H1 (cell line): ENCODE results near the gene SMARCE1. TPM values are rescaled to one million over a fixed set of nuclear protein-coding genes. Genes with fewer than 3 reads are reported as not detected.

Source experiments
- CTCF ChIA-PET: fragments of 300-600 bp; sonication (Branson Sonifier 250); formaldehyde crosslinking; loops from one replicate; lab custom pipeline; 2021; ENCODE audit not compliant: partially characterized antibody; lab: Charles Lee
- POLR2A ChIA-PET: fragments of 300-600 bp; sonication (Branson Sonifier 250); formaldehyde crosslinking; loops from one replicate; lab custom pipeline; 2021; ENCODE audit warnings: inconsistent platforms; ENCODE audit not compliant: partially characterized antibody; lab: Charles Lee
- DNase-seq, 2 experiments: peaks; one replicate each; pipeline versions ENCODE4 v3.0.0 to v3.0.0-alpha.2; 2010 to 2022; ENCODE audit warnings: low spot score in 2 of 2, low read depth in 1 of 2, mixed read lengths in 1 of 2
- FAIRE-seq: peaks from 2 replicates; lab custom pipeline; 2011; peaks lifted over from hg19 to GRCh38; lab: Jason Lieb, UNC
- H2AFZ ChIP-seq: 2 replicates; pipeline ENCODE4 v1.8.1; 2012; ENCODE audit warnings: low read length, inconsistent platforms
- H2AK5ac ChIP-seq: 2 replicates; pipeline ENCODE4 v1.6.1; 2013; ENCODE audit warnings: low read depth, low read length
- H2BK120ac ChIP-seq: replicated peaks from 2 replicates; pipeline ENCODE3; 2013; ENCODE audit warnings: low read depth, low read length, inconsistent platforms
- H2BK12ac ChIP-seq: 2 replicates; pipeline ENCODE4 v1.6.1; 2013; ENCODE audit warnings: low read depth, low read length
- H2BK15ac ChIP-seq: 2 replicates; pipeline ENCODE4 v1.6.1; 2013; ENCODE audit warnings: low read length
- H2BK20ac ChIP-seq: 2 replicates; pipeline ENCODE4 v1.6.1; 2013; ENCODE audit warnings: low read length
- H2BK5ac ChIP-seq: 2 replicates; pipeline ENCODE4 v1.6.1; 2013; ENCODE audit warnings: low read depth, low read length
- H3K14ac ChIP-seq: 2 replicates; pipeline ENCODE4 v1.6.1; 2013; ENCODE audit warnings: inconsistent platforms; ENCODE audit not compliant: insufficient read length
- H3K18ac ChIP-seq: 2 replicates; pipeline ENCODE4 v1.6.1; 2013; ENCODE audit warnings: low read length; ENCODE audit errors: extremely low read depth
- H3K23ac ChIP-seq: 2 replicates; pipeline ENCODE4 v1.6.1; 2013; ENCODE audit warnings: inconsistent platforms; ENCODE audit not compliant: insufficient read length
- H3K23me2 ChIP-seq: 2 replicates; pipeline ENCODE4 v1.6.1; 2013; ENCODE audit warnings: low read depth, low read length
- H3K27ac ChIP-seq: 2 replicates; pipeline ENCODE4 v1.6.1; 2011; ENCODE audit warnings: low read depth, low read length, inconsistent platforms
- H3K27me3 ChIP-seq, 4 experiments: replicated peaks in 1 of 4; 1 replicate in 1 of 4; 2 replicates in 3 of 4; pipeline versions ENCODE4 v1.6.1 to v1.8.1; 2011 to 2013; ENCODE audit warnings: low read length in 3 of 4, mild to moderate bottlenecking in 3 of 4, inconsistent platforms in 2 of 4, mixed read lengths in 2 of 4, moderate library complexity in 1 of 4; ENCODE audit not compliant: control insufficient read depth in 3 of 4, insufficient read depth in 3 of 4; ENCODE audit errors: extremely low read depth in 1 of 4
- H3K36me3 ChIP-seq, 4 experiments: 2 replicates each; pipeline versions ENCODE4 v1.6.1 to v1.8.1; 2011 to 2013; ENCODE audit warnings: mild to moderate bottlenecking in 4 of 4, low read length in 3 of 4, moderate library complexity in 2 of 4, control low read depth in 1 of 4, inconsistent platforms in 1 of 4; ENCODE audit not compliant: insufficient read depth in 4 of 4, control insufficient read depth in 2 of 4
- H3K4ac ChIP-seq: replicated peaks from 2 replicates; pipeline ENCODE3; 2013; ENCODE audit warnings: low read length, low read depth, mixed read lengths, inconsistent platforms; ENCODE audit not compliant: insufficient read length
- H3K4me1 ChIP-seq, 4 experiments: replicated peaks in 1 of 4; 1 replicate in 1 of 4; 2 replicates in 3 of 4; pipeline versions ENCODE4 v1.6.1 to v1.8.1; 2011 to 2013; ENCODE audit warnings: low read length in 3 of 4, inconsistent platforms in 2 of 4, mixed read lengths in 1 of 4; ENCODE audit not compliant: insufficient read depth in 4 of 4, control insufficient read depth in 3 of 4
- H3K4me2 ChIP-seq, 2 experiments: 2 replicates each; pipeline versions ENCODE4 v1.6.1 to v1.8.1; 2011 to 2013; ENCODE audit warnings: low read depth in 2 of 2, low read length in 2 of 2, control low read depth in 1 of 2, inconsistent platforms in 1 of 2, mild to moderate bottlenecking in 1 of 2; ENCODE audit not compliant: insufficient read depth in 1 of 2
- H3K4me3 ChIP-seq, 4 experiments: fragments of 200-600, 300-600 bp in 1 of 4; sonication (generic), shearing (Covaris generic), sonication (Bioruptor Twin) in 1 of 4; 2 replicates each; pipeline versions ENCODE4 v1.5.1 to v1.8.1; 2011 to 2016; ENCODE audit warnings: low read length in 4 of 4, low read depth in 3 of 4, control low read depth in 2 of 4, inconsistent platforms in 2 of 4, mild to moderate bottlenecking in 2 of 4, mixed read lengths in 1 of 4, moderate library complexity in 1 of 4; ENCODE audit not compliant: insufficient read depth in 2 of 4; ENCODE audit errors: extremely low read depth in 1 of 4
- H3K56ac ChIP-seq: replicated peaks from 2 replicates; pipeline ENCODE3; 2013; ENCODE audit warnings: low read depth, mild to moderate bottlenecking, mixed read lengths, low read length, inconsistent platforms; ENCODE audit not compliant: insufficient read length
- H3K79me1 ChIP-seq: 2 replicates; pipeline ENCODE4 v1.6.1; 2013; ENCODE audit warnings: low read depth, low read length, control low read depth
- H3K79me2 ChIP-seq, 2 experiments: 2 replicates each; pipeline versions ENCODE4 v1.6.1 to v1.8.1; 2012 to 2013; ENCODE audit warnings: low read length in 2 of 2, mild to moderate bottlenecking in 2 of 2, inconsistent platforms in 1 of 2; ENCODE audit not compliant: insufficient read depth in 2 of 2, control insufficient read depth in 1 of 2
- H3K9ac ChIP-seq, 4 experiments: replicated peaks in 1 of 4; 1 replicate in 1 of 4; 2 replicates in 3 of 4; pipeline versions ENCODE4 v1.6.1 to v1.8.1; 2011 to 2013; ENCODE audit warnings: low read depth in 3 of 4, low read length in 3 of 4, control low read depth in 2 of 4, mild to moderate bottlenecking in 2 of 4, moderate library complexity in 2 of 4, inconsistent platforms in 1 of 4; ENCODE audit errors: extremely low read depth in 1 of 4
- H3K9me3 ChIP-seq, 2 experiments: 2 replicates each; pipeline versions ENCODE4 v1.6.1 to v1.8.1; 2012 to 2013; ENCODE audit warnings: mild to moderate bottlenecking in 2 of 2, moderate library complexity in 2 of 2, control low read depth in 1 of 2, inconsistent platforms in 1 of 2, low read depth in 1 of 2, low read length in 1 of 2, mixed read lengths in 1 of 2; ENCODE audit not compliant: insufficient read depth in 2 of 2
- H4K20me1 ChIP-seq, 2 experiments: replicated peaks in 1 of 2; 2 replicates each; pipeline versions ENCODE3 to v1.8.1; 2011 to 2013; ENCODE audit warnings: inconsistent platforms in 2 of 2, low read length in 2 of 2, mild to moderate bottlenecking in 1 of 2; ENCODE audit not compliant: insufficient read depth in 2 of 2, control insufficient read depth in 1 of 2
- H4K5ac ChIP-seq: 2 replicates; pipeline ENCODE4 v1.6.1; 2013; ENCODE audit warnings: low read length, low read depth, mixed read lengths, inconsistent platforms; ENCODE audit not compliant: insufficient read length
- H4K8ac ChIP-seq: 2 replicates; pipeline ENCODE4 v1.8.0; 2013; ENCODE audit warnings: mild to moderate bottlenecking, moderate library complexity, low read length, inconsistent platforms; ENCODE audit not compliant: insufficient read depth; ENCODE audit errors: extremely low read depth
- H4K91ac ChIP-seq: replicated peaks from 2 replicates; pipeline ENCODE3; 2013; ENCODE audit warnings: low read length, mixed read lengths, inconsistent platforms; ENCODE audit not compliant: insufficient read length
- BACH1 ChIP-seq: IDR thresholded peaks from 2 replicates; pipeline ENCODE4 v1.6.1; 2012; ENCODE audit warnings: low read length, improper control_type of control experiment
- GABPA ChIP-seq: IDR thresholded peaks from 2 replicates; pipeline ENCODE4 v1.6.1; 2011; ENCODE audit warnings: mild to moderate bottlenecking, low read length, moderate library complexity, borderline replicate concordance; ENCODE audit not compliant: insufficient read depth
- JUN ChIP-seq: IDR thresholded peaks from 2 replicates; pipeline ENCODE4 v1.6.1; 2011; ENCODE audit warnings: low read depth, mild to moderate bottlenecking, improper control_type of control experiment, low read length
- KDM5A ChIP-seq: fragments of 200-600 bp; IDR thresholded peaks from 2 replicates; pipeline ENCODE4 v1.7.1; 2012; ENCODE audit warnings: mild to moderate bottlenecking, low read length, inconsistent platforms, mixed read lengths
- POLR2AphosphoS5 ChIP-seq: IDR thresholded peaks from 2 replicates; pipeline ENCODE4 v1.6.1; 2011; ENCODE audit warnings: low read depth, low read length
- RBBP5 ChIP-seq: IDR thresholded peaks from 2 replicates; pipeline ENCODE4 v1.7.1; 2012; ENCODE audit warnings: low read depth, mild to moderate bottlenecking, inconsistent platforms, low read length, moderate library complexity, borderline replicate concordance
- SP4 ChIP-seq: IDR thresholded peaks from 2 replicates; pipeline ENCODE4 v1.6.1; 2012; ENCODE audit warnings: low read length, inconsistent platforms
- WGBS, 2 experiments: shearing (Covaris generic) in 1 of 2; methylation state at CpG; one replicate each; pipeline versions ENCODE4 v1.1.6 to v1.1.7; 2013 to 2015; ENCODE audit warnings: low lambda C conversion rate in 2 of 2, mixed read lengths in 2 of 2, inconsistent platforms in 1 of 2, low coverage in 1 of 2, missing lambda C conversion rate in 1 of 2; ENCODE audit not compliant: insufficient replicate concordance in 2 of 2, insufficient coverage in 1 of 2, insufficient read length in 1 of 2; ENCODE audit errors: extremely low coverage in 1 of 2, missing lambda C conversion rate in 1 of 2; 5-methylcytosine and 5-hydroxymethylcytosine counted together
- polyA plus RNA-seq, 7 experiments: library from polyadenylated mRNA; depleted of rRNA in 3 of 7; stranded (reverse) in 5 of 7; unstranded in 2 of 7; fragments of >200 nt in 5 of 7; fragments of 200-250 nt in 2 of 7; gene quantifications; 1 replicate in 5 of 7; 2 replicates in 1 of 7; 4 replicates in 1 of 7; pipeline versions ENCODE4 v1.2.1 to v1.2.3, GENCODE V29; 2011 to 2013; ENCODE audit warnings: missing spikeins in 2 of 7, mixed read lengths in 2 of 7
- total RNA-seq: library from RNA; stranded (reverse); fragmentation: NEBNext Ultra II Directional; extraction: Animal tissue kit (Norgen Biotek cat#: 25700); gene quantifications from 2 replicates; pipeline ENCODE4 v1.2.1, GENCODE V29; 2021
- TF ChIP-seq, protein P1 (sequence below): IDR thresholded peaks from 2 replicates; pipeline ENCODE4 v1.6.1; 2011; ENCODE audit warnings: low read length, improper control_type of control experiment

Gene SMARCE1
- total and polyA plus RNA-seq, 2 of the 8 experiments (the other 6 are each of a cell fraction or from before 2014, with no cell fraction given): 30.7 to 131 TPM

DNA sequence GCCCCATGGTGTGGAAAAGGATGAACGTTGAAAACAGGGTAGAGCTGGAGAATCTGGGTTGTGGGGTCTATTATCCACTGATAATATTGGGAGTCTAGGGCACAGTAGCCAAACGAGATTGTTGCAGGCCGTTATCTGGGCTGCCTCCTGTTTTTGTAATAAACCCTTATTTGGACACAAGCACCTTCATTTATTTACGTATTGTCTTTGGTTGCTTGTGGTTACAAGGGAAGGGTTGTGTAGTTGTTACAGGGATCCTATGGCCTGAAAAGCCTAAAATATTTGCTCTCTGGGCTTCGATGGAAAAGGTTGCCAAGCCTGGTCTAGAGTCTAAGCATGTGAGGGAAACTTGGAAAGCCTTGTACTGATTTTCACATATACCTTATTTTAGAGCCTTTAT, 4.3 kb upstream of the SMARCE1 start:
- H3K9ac ChIP-seq: no peak overlapping the region
- 88% methylated on average over 5 of the region's 5 CpGs; no CpG with 5 or more reads in 1 of the 2 experiments for WGBS, 2 experiments
- FAIRE-seq (no peak), DNase-seq (no peak)
- H3K4me2 ChIP-seq: no peak overlapping the region
- H3K36me3 ChIP-seq: no peaks in the 10 kb centered on the region
- H3K27ac ChIP-seq: no peak overlapping the region
- H2BK5ac ChIP-seq: no peak overlapping the region
- ChIA-PET POLR2A (interaction anchor here (0.7 to 1.3 kb wide), 6 partner anchors 12 to 1134 kb away, joined by 3 to 4 read pairs (median 3); partner anchors contain the start of gene KRT222), CTCF (no interaction called here)
- no peak overlapping the region for H3K4ac ChIP-seq
- no peak overlapping the region for H2BK20ac ChIP-seq
- no peak overlapping the region for H2BK15ac ChIP-seq
- H4K5ac ChIP-seq: no peak overlapping the region
- H3K23ac ChIP-seq: no peak overlapping the region
- H3K18ac ChIP-seq: no peak overlapping the region
- TF ChIP-seq GABPA (no peak), KDM5A (no peak), POLR2AphosphoS5 (no peak), SP4 (no peak), RBBP5 (no peak), JUN (no peak), BACH1 (no peak)
- TF ChIP-seq, protein P1, sequence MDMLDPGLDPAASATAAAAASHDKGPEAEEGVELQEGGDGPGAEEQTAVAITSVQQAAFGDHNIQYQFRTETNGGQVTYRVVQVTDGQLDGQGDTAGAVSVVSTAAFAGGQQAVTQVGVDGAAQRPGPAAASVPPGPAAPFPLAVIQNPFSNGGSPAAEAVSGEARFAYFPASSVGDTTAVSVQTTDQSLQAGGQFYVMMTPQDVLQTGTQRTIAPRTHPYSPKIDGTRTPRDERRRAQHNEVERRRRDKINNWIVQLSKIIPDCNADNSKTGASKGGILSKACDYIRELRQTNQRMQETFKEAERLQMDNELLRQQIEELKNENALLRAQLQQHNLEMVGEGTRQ: no peak
- no peak overlapping the region for H2BK12ac ChIP-seq
- no peak overlapping the region for H2AFZ ChIP-seq
- H2AK5ac ChIP-seq: no peak overlapping the region
- no peak overlapping the region for H3K14ac ChIP-seq
- peaks cover 5 to 7% of the 10 kb centered on the region in 2 experiments for H3K79me2 ChIP-seq
- H3K9me3 ChIP-seq: no peaks in the 10 kb centered on the region
- H4K20me1 ChIP-seq: no peaks in the 10 kb centered on the region
- H4K8ac ChIP-seq: no peak overlapping the region
- peaks cover 0 to 5% (median 3%) of the 10 kb centered on the region in 4 experiments; a peak in 1 of 7 replicates for H3K4me1 ChIP-seq
- no peak overlapping the region for H3K56ac ChIP-seq
- H2BK120ac ChIP-seq: no peak overlapping the region
- no peak overlapping the region for H3K4me3 ChIP-seq
- H3K27me3 ChIP-seq: no peaks in the 10 kb centered on the region
- H3K23me2 ChIP-seq: peaks cover 7% of the 10 kb centered on the region
- H3K79me1 ChIP-seq: no peaks in the 10 kb centered on the region; the same call in 1 of the 2 replicates
- no peak overlapping the region for H4K91ac ChIP-seq
